ENCODE results near the gene CACNB2. TPM values are rescaled to one million over a fixed set of nuclear protein-coding genes. Genes with fewer than 3 reads are reported as not detected.
"Not testable (repeated sequence)": the region's sequence is repeated elsewhere in the genome, so short reads cannot be mapped to it uniquely, and the experiment has no call there.

The CACNB2 gene
- total RNA-seq, 2 donors from 2014 or later, result 4.5 to 56.7 TPM

- H3K27ac ChIP-seq, result no peak overlapping the region
- H3K27me3 ChIP-seq (replicated peaks; ENCODE audit: insufficient read depth), result no peaks in the 10 kb centered on the region
- no peaks in the 10 kb centered on the region for H3K36me3 ChIP-seq
- no peaks in the 10 kb centered on the region for H3K4me1 ChIP-seq (ENCODE audit: control insufficient read depth in 1 of 2, low read depth in 2 of 2)
- DNase-seq (ENCODE audit: low spot score) (no peak), ATAC-seq (ENCODE audit: insufficient number of reproducible peaks, low FRiP score, low read depth) (no peak)
- no peak overlapping the region for H3K4me3 ChIP-seq
- H3K9me3 ChIP-seq, result no peaks in the 10 kb centered on the region
- TF ChIP-seq CTCF (IDR thresholded peaks at IDR 0.05), result no peak
Observed at GRCh38 chr10:18437486-18437885, 297.3 kb downstream of the CACNB2 start.

- no peak for DNase-seq (ENCODE audit: low spot score)
- Histone ChIP-seq H3K4me3 (no peak overlapping the region), H3K9me3 (no peaks in the 10 kb centered on the region), H3K27ac (no peak overlapping the region), H3K4me1 (ENCODE audit: control insufficient read depth in 1 of 2, low read depth in 2 of 2) (no peaks in the 10 kb centered on the region), H3K27me3 (replicated peaks; ENCODE audit: insufficient read depth) (no peaks in the 10 kb centered on the region), H3K36me3 (no peaks in the 10 kb centered on the region)
- no peak for ATAC-seq (ENCODE audit: insufficient number of reproducible peaks, low FRiP score, low read depth)
- TF ChIP-seq CTCF (IDR thresholded peaks at IDR 0.05), result no peak
Observed at GRCh38 chr10:18438361-18439126, 298.3 kb downstream of the CACNB2 start.

- Histone ChIP-seq H3K9me3 (no peaks in the 10 kb centered on the region), H3K4me3 (no peak overlapping the region), H3K27ac (no peak overlapping the region), H3K4me1 (ENCODE audit: control insufficient read depth in 1 of 2, low read depth in 2 of 2) (no peaks in the 10 kb centered on the region), H3K27me3 (replicated peaks; ENCODE audit: insufficient read depth) (no peaks in the 10 kb centered on the region), H3K36me3 (no peaks in the 10 kb centered on the region)
- TF ChIP-seq CTCF (IDR thresholded peaks at IDR 0.05), result no peak
- DNase-seq (ENCODE audit: low spot score) (no peak), ATAC-seq (ENCODE audit: insufficient number of reproducible peaks, low FRiP score, low read depth) (no peak)
Observed at GRCh38 chr10:18439601-18440000, 299.4 kb downstream of the CACNB2 start.

- DNase-seq (ENCODE audit: low spot score); H3K4me1 ChIP-seq (ENCODE audit: control insufficient read depth in 1 of 2, low read depth in 2 of 2); H3K36me3 ChIP-seq; H3K9me3 ChIP-seq; H3K27ac ChIP-seq; H3K4me3 ChIP-seq; ATAC-seq (ENCODE audit: insufficient number of reproducible peaks, low FRiP score, low read depth); H3K27me3 ChIP-seq (replicated peaks; ENCODE audit: insufficient read depth): not testable (repeated sequence)
Observed at GRCh38 chr10:18445635-18446034, 305.4 kb downstream of the CACNB2 start.

GRCh38 chr10:18446205-18446604, 306.0 kb downstream of the CACNB2 start:
- Histone ChIP-seq H3K27me3 (replicated peaks; ENCODE audit: insufficient read depth) (no peaks in the 10 kb centered on the region), H3K27ac (no peak overlapping the region), H3K4me1 (ENCODE audit: control insufficient read depth in 1 of 2, low read depth in 2 of 2) (peaks cover 0 to 7% of the 10 kb centered on the region in 2 donors), H3K36me3 (no peaks in the 10 kb centered on the region), H3K4me3 (no peak overlapping the region), H3K9me3 (no peaks in the 10 kb centered on the region)
- TF ChIP-seq CTCF (IDR thresholded peaks at IDR 0.05), result no peak
- ATAC-seq (ENCODE audit: insufficient number of reproducible peaks, low FRiP score, low read depth) (no peak), DNase-seq (ENCODE audit: low spot score) (no peak)

GRCh38 chr10:18449611-18450026, 309.4 kb downstream of the CACNB2 start:
- TF ChIP-seq CTCF (IDR thresholded peaks at IDR 0.05), result no peak
- Histone ChIP-seq H3K9me3 (no peaks in the 10 kb centered on the region), H3K27ac (no peak overlapping the region), H3K36me3 (no peaks in the 10 kb centered on the region), H3K4me1 (ENCODE audit: control insufficient read depth in 1 of 2, low read depth in 2 of 2) (peaks cover 0 to 7% of the 10 kb centered on the region in 2 donors), H3K27me3 (replicated peaks; ENCODE audit: insufficient read depth) (no peaks in the 10 kb centered on the region), H3K4me3 (no peak overlapping the region)
- ATAC-seq (ENCODE audit: insufficient number of reproducible peaks, low FRiP score, low read depth), result no peak
- DNase-seq (ENCODE audit: low spot score), result no peak
